Measurements from ENCODE around the gene SYTL2.
"Not testable (repeated sequence)": the region's sequence is repeated elsewhere in the genome, so short reads cannot be mapped to it uniquely, and the experiment has no call there.

Gene SYTL2

GRCh38 chr11:85810871-85811611 lies at the start of gene SYTL2:
SYTL2 (minus strand) TSS chr11:85811141; CDS start chr11:85757725, 53,416 bp downstream.
- peak; percentile 36 to 77 for DNase-seq (ENCODE audit: low read depth in 2 of 2)

GRCh38 chr11:85859541-85859940 lies 48.6 kb upstream of the SYTL2 start:
- DNase-seq (ENCODE audit: low read depth in 2 of 2) = not testable (repeated sequence)

- no peak for DNase-seq (ENCODE audit: low read depth in 2 of 2)
These were observed 46.2 kb upstream of the SYTL2 start for GRCh38 chr11:85857098-85857497.

- no peak for DNase-seq (ENCODE audit: low read depth in 2 of 2)
These were observed 44.4 kb upstream of the SYTL2 start, which contains the start of gene CCDC83 for GRCh38 chr11:85855341-85855656. CCDC83 (plus strand) TSS chr11:85855383; CDS start chr11:85865124, 9,741 bp downstream.

- peak; percentile 77 to 82 for DNase-seq (ENCODE audit: low read depth in 2 of 2)
These were observed 43.8 kb upstream of the SYTL2 start for GRCh38 chr11:85854557-85855340.

- no peak for DNase-seq (ENCODE audit: low read depth in 2 of 2)
These were observed 43.2 kb upstream of the SYTL2 start for GRCh38 chr11:85854212-85854556.

- not testable (repeated sequence) for DNase-seq (ENCODE audit: low read depth in 2 of 2)
These were observed 42.6 kb upstream of the SYTL2 start for GRCh38 chr11:85853541-85853940.

- DNase-seq (ENCODE audit: low read depth in 2 of 2) = not testable (repeated sequence)
These were observed 41.8 kb upstream of the SYTL2 start for GRCh38 chr11:85852754-85853153.

- DNase-seq (ENCODE audit: low read depth in 2 of 2) = no peak
These were observed 37.6 kb upstream of the SYTL2 start for GRCh38 chr11:85848556-85848955.

GRCh38 chr11:85848006-85848405 lies 37.1 kb upstream of the SYTL2 start:
- no peak for DNase-seq (ENCODE audit: low read depth in 2 of 2)

GRCh38 chr11:85847436-85847835 lies 36.5 kb upstream of the SYTL2 start:
- DNase-seq (ENCODE audit: low read depth in 2 of 2) = no peak

- DNase-seq (ENCODE audit: low read depth in 2 of 2) = no peak
These were observed 34.2 kb upstream of the SYTL2 start for GRCh38 chr11:85845124-85845631.

GRCh38 chr11:85844439-85845123 lies 33.6 kb upstream of the SYTL2 start:
- no peak for DNase-seq (ENCODE audit: low read depth in 2 of 2)

GRCh38 chr11:85843929-85844328 lies 33.0 kb upstream of the SYTL2 start:
- no peak for DNase-seq (ENCODE audit: low read depth in 2 of 2)

- DNase-seq (ENCODE audit: low read depth in 2 of 2) = not testable (repeated sequence)
These were observed 30.0 kb upstream of the SYTL2 start for GRCh38 chr11:85840932-85841331.

- DNase-seq (ENCODE audit: low read depth in 2 of 2) = no peak
These were observed 24.8 kb upstream of the SYTL2 start for GRCh38 chr11:85835729-85836128.

GRCh38 chr11:85835263-85835662 lies 24.3 kb upstream of the SYTL2 start:
- DNase-seq (ENCODE audit: low read depth in 2 of 2) = no peak

- DNase-seq (ENCODE audit: low read depth in 2 of 2) = no peak
These were observed 20.1 kb upstream of the SYTL2 start for GRCh38 chr11:85831050-85831449.

- no peak for DNase-seq (ENCODE audit: low read depth in 2 of 2)
These were observed 18.2 kb upstream of the SYTL2 start for GRCh38 chr11:85829172-85829571.

- no peak for DNase-seq (ENCODE audit: low read depth in 2 of 2)
These were observed 17.7 kb upstream of the SYTL2 start for GRCh38 chr11:85828640-85828978.

- DNase-seq (ENCODE audit: low read depth in 2 of 2) = no peak
These were observed 17.1 kb upstream of the SYTL2 start for GRCh38 chr11:85827748-85828639.

All from stimulated activated CD8-positive, alpha-beta memory T cell treated with anti-CD3 and anti-CD28 coated beads, Interleukin-7, amount 100 ng/mL, for 4 hours (primary cell).